ENCODE results near the gene SUFU. TPM values are rescaled to one million over a fixed set of nuclear protein-coding genes. Genes with fewer than 3 reads are reported as not detected.

SUFU gene
- total RNA-seq, 1 donor from 2014 or later: 19.9 TPM

DNA sequence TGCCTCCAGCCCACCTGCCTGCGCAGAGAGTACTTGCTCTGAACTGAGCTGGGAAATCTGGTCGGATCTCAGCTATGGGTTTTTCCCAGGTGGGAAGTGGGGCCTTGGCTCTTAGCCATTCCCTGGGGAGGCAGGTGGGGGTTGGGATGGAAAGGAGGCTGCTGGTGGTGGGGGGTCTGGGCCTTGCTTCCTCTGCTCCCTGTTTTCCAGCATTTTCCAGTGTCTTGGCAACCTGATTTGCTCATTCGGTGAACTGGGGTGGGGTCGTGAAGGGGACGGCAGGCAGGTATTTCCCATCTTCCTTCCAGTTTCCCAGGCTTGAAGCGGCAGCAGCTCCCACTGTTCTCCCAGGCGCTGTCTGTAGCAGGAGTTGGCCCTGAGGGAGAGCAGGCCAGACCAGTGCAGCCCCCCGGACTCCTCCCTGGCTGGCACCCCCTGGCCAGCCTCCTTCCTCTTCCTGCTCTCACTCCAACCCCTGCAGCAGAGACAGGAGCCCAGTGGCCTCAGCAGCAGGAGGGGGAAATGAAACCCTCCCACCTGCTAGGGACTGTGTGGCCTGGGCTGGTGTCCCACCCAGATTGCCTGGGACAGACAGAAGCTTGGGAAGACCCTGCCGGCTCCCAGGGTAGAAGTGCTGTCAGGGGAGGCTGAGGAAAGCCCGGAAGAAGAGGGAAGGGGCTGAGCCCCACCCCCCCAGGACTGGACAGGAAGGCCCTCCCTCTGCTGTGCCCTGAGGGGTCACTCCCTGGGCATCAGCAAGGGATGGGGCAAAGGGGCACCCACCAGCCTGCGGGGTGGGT lies 147.1 kb downstream of the SUFU start:
- H3K4me3 Mint-ChIP-seq (ENCODE audit: unreplicated experiment): peak overlapping the region; percentile 34
- H3K9me3 Mint-ChIP-seq (ENCODE audit: unreplicated experiment): peaks cover 22% of the 10 kb centered on the region
- H3K4me1 Mint-ChIP-seq (ENCODE audit: low read depth, unreplicated experiment): peaks cover 35% of the 10 kb centered on the region
- peaks cover 17% of the 10 kb centered on the region for H3K27me3 Mint-ChIP-seq (ENCODE audit: unreplicated experiment)
- no peak for DNase-seq
- peaks cover 5% of the 10 kb centered on the region for H3K36me3 Mint-ChIP-seq (ENCODE audit: unreplicated experiment)
- TF ChIP-seq, protein P1, sequence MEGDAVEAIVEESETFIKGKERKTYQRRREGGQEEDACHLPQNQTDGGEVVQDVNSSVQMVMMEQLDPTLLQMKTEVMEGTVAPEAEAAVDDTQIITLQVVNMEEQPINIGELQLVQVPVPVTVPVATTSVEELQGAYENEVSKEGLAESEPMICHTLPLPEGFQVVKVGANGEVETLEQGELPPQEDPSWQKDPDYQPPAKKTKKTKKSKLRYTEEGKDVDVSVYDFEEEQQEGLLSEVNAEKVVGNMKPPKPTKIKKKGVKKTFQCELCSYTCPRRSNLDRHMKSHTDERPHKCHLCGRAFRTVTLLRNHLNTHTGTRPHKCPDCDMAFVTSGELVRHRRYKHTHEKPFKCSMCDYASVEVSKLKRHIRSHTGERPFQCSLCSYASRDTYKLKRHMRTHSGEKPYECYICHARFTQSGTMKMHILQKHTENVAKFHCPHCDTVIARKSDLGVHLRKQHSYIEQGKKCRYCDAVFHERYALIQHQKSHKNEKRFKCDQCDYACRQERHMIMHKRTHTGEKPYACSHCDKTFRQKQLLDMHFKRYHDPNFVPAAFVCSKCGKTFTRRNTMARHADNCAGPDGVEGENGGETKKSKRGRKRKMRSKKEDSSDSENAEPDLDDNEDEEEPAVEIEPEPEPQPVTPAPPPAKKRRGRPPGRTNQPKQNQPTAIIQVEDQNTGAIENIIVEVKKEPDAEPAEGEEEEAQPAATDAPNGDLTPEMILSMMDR (IDR thresholded peaks at IDR 0.05; ENCODE audit: partially characterized antibody, unreplicated experiment): no peak
- H3K27ac Mint-ChIP-seq (ENCODE audit: unreplicated experiment): peak overlapping the region; percentile 48

GRCh38 chr10:102651455-102652169 lies 147.8 kb downstream of the SUFU start:
- TF ChIP-seq, protein P1 (IDR thresholded peaks at IDR 0.05; ENCODE audit: partially characterized antibody, unreplicated experiment): no peak
- Mint-ChIP-seq H3K4me3 (ENCODE audit: unreplicated experiment) (no peak overlapping the region), H3K27ac (ENCODE audit: unreplicated experiment) (no peak overlapping the region), H3K27me3 (ENCODE audit: unreplicated experiment) (peaks cover 11% of the 10 kb centered on the region), H3K9me3 (ENCODE audit: unreplicated experiment) (peaks cover 17% of the 10 kb centered on the region), H3K4me1 (ENCODE audit: low read depth, unreplicated experiment) (peaks cover 33% of the 10 kb centered on the region), H3K36me3 (ENCODE audit: unreplicated experiment) (peaks cover 5% of the 10 kb centered on the region)
- DNase-seq: no peak

GRCh38 chr10:102652170-102652916 lies 148.6 kb downstream of the SUFU start:
- Mint-ChIP-seq H3K27ac (ENCODE audit: unreplicated experiment) (no peak overlapping the region), H3K36me3 (ENCODE audit: unreplicated experiment) (peaks cover 5% of the 10 kb centered on the region), H3K4me3 (ENCODE audit: unreplicated experiment) (no peak overlapping the region), H3K27me3 (ENCODE audit: unreplicated experiment) (peaks cover 8% of the 10 kb centered on the region), H3K9me3 (ENCODE audit: unreplicated experiment) (peaks cover 14% of the 10 kb centered on the region), H3K4me1 (ENCODE audit: low read depth, unreplicated experiment) (peaks cover 30% of the 10 kb centered on the region)
- TF ChIP-seq, protein P1 (IDR thresholded peaks at IDR 0.05; ENCODE audit: partially characterized antibody, unreplicated experiment): no peak
- DNase-seq: no peak

- Mint-ChIP-seq H3K27me3 (ENCODE audit: unreplicated experiment) (peaks cover 6% of the 10 kb centered on the region), H3K9me3 (ENCODE audit: unreplicated experiment) (peaks cover 10% of the 10 kb centered on the region), H3K27ac (ENCODE audit: unreplicated experiment) (no peak overlapping the region), H3K4me1 (ENCODE audit: low read depth, unreplicated experiment) (peaks cover 25% of the 10 kb centered on the region), H3K4me3 (ENCODE audit: unreplicated experiment) (no peak overlapping the region), H3K36me3 (ENCODE audit: unreplicated experiment) (peaks cover 5% of the 10 kb centered on the region)
- TF ChIP-seq, protein P1 (IDR thresholded peaks at IDR 0.05; ENCODE audit: partially characterized antibody, unreplicated experiment): no peak
- no peak for DNase-seq
Measured at GRCh38 chr10:102653060-102653459, 149.3 kb downstream of the SUFU start.
